AG10803 (cell line): ENCODE measurements around the gene ITGAE.

ENCODE experiments used
- DNase-seq: peaks from one replicate; pipeline ENCODE4 v3.0.0; 2010; ENCODE audit warnings: low read depth
- H3K4me3 ChIP-seq: 2 replicates; pipeline ENCODE4 v1.5.1; 2011; ENCODE audit warnings: mild to moderate bottlenecking, low read length, control low read depth
- CTCF ChIP-seq: conservative IDR thresholded peaks from 2 replicates; pipeline ENCODE4 v1.5.1; 2011; ENCODE audit warnings: mild to moderate bottlenecking, low read length, control low read depth, inconsistent platforms

The ITGAE gene

GRCh38 chr17:3768341-3768740, 32.6 kb downstream of the ITGAE start:
- no peak overlapping the region for H3K4me3 ChIP-seq
- TF ChIP-seq CTCF = no peak
- DNase-seq = no peak

- no peak for TF ChIP-seq CTCF
- H3K4me3 ChIP-seq = no peak overlapping the region
- DNase-seq = no peak
Measured at GRCh38 chr17:3766779-3767178, 34.2 kb downstream of the ITGAE start.

GRCh38 chr17:3765981-3766380, 35.0 kb downstream of the ITGAE start:
- no peak overlapping the region for H3K4me3 ChIP-seq
- no peak for DNase-seq
- no peak for TF ChIP-seq CTCF

- no peak for DNase-seq
- no peak for TF ChIP-seq CTCF
- H3K4me3 ChIP-seq = no peak overlapping the region
Measured at GRCh38 chr17:3763777-3764170, 37.2 kb downstream of the ITGAE start.

- DNase-seq = no peak
- H3K4me3 ChIP-seq = no peak overlapping the region
- TF ChIP-seq CTCF = no peak
Measured at GRCh38 chr17:3762922-3763776, 37.8 kb downstream of the ITGAE start.

GRCh38 chr17:3761918-3762380, 39.0 kb downstream of the ITGAE start:
- DNase-seq = no peak
- TF ChIP-seq CTCF = no peak
- no peak overlapping the region for H3K4me3 ChIP-seq
